ENCODE data around the gene GAPVD1.

GAPVD1 gene

DNA sequence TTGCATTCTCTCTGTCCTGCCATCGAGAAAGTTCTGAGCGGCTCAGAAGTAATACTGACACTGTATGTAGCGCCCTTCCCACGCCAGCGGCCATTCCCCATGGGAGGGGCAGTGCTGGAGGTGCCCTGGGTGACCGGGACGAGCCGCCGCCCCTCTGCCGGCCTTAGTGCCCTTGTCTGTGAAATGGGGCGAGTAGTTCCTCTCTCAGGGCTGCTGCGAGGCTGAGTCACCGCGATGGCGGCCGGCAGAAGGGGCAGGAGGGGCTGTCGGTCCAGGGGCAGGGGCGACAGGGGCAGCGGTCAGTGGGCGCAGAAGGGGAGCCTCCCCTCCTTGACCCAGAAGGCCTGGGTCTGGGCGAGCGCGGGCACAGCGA is 148.9 kb downstream of the GAPVD1 start:
- Histone ChIP-seq H2AFZ (ENCODE audit: low read depth, low read length) (peak overlapping the region; percentile 93), H3K4me3 (ENCODE audit: low read length) (peak overlapping the region; percentile 96), H3K36me3 (replicated peaks; ENCODE audit: low read depth, low read length) (no peaks in the 10 kb centered on the region), H3K4me1 (ENCODE audit: low read length) (peaks cover 20% of the 10 kb centered on the region), H3K79me2 (ENCODE audit: low read length) (peaks cover 9% of the 10 kb centered on the region; the same call in 1 of the 2 replicates), H3K27ac (ENCODE audit: low read length) (peak overlapping the region; percentile 66), H3K9ac (ENCODE audit: low read length) (peak overlapping the region; percentile 97), H3K9me3 (ENCODE audit: insufficient read depth, low read length) (no peaks in the 10 kb centered on the region), H4K20me1 (ENCODE audit: insufficient read depth, low read length) (no peaks in the 10 kb centered on the region), H3K27me3 (ENCODE audit: low read depth, low read length) (no peaks in the 10 kb centered on the region), H3K4me2 (ENCODE audit: low read length) (peak overlapping the region; percentile 88)
- TF ChIP-seq, protein P1, sequence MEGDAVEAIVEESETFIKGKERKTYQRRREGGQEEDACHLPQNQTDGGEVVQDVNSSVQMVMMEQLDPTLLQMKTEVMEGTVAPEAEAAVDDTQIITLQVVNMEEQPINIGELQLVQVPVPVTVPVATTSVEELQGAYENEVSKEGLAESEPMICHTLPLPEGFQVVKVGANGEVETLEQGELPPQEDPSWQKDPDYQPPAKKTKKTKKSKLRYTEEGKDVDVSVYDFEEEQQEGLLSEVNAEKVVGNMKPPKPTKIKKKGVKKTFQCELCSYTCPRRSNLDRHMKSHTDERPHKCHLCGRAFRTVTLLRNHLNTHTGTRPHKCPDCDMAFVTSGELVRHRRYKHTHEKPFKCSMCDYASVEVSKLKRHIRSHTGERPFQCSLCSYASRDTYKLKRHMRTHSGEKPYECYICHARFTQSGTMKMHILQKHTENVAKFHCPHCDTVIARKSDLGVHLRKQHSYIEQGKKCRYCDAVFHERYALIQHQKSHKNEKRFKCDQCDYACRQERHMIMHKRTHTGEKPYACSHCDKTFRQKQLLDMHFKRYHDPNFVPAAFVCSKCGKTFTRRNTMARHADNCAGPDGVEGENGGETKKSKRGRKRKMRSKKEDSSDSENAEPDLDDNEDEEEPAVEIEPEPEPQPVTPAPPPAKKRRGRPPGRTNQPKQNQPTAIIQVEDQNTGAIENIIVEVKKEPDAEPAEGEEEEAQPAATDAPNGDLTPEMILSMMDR (IDR thresholded peaks at IDR 0.05; ENCODE audit: low read depth, low read length), result no peak
- no peak for TF ChIP-seq EZH2phosphoT487 (IDR thresholded peaks at IDR 0.05; ENCODE audit: low read depth)

DNA sequence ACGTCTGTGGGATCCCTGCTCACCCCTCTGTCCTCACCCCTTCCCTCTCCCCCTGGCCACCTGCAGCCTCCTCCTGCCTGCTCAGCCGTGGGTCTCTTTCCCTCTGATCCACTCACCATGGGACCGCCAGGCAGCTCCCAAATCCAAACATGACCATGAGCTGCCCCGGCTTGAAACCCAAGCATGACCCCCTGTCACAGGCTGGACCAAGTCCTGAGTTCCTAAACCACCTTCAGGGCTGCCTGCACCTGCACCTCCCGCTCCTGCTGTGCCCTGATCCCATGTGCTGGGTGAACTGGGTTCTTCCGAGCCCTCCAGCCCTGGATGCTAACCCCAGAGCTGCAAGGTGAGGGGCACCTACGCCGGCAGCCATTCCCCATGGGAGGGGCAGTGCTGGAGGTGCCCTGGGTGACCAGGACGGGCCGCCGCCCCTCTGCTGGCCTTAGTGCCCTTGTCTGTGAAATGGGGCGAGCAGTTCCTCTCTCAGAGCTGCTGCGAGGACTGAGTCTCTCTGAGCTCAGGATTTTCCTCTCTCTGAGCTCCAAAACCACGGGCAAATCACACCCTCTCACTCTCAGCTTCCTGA is 149.6 kb downstream of the GAPVD1 start:
- Histone ChIP-seq H3K27ac (ENCODE audit: low read length) (no peak overlapping the region), H3K4me2 (ENCODE audit: low read length) (peak overlapping the region; percentile 88), H3K79me2 (ENCODE audit: low read length) (peaks cover 9% of the 10 kb centered on the region; the same call in 1 of the 2 replicates), H3K9ac (ENCODE audit: low read length) (peak overlapping the region; percentile 97), H3K9me3 (ENCODE audit: insufficient read depth, low read length) (no peaks in the 10 kb centered on the region), H3K4me3 (ENCODE audit: low read length) (peak overlapping the region; percentile 96), H3K36me3 (replicated peaks; ENCODE audit: low read depth, low read length) (no peaks in the 10 kb centered on the region), H3K4me1 (ENCODE audit: low read length) (peaks cover 20% of the 10 kb centered on the region), H2AFZ (ENCODE audit: low read depth, low read length) (no peak overlapping the region), H4K20me1 (ENCODE audit: insufficient read depth, low read length) (no peaks in the 10 kb centered on the region), H3K27me3 (ENCODE audit: low read depth, low read length) (no peaks in the 10 kb centered on the region)
- TF ChIP-seq, protein P1 (IDR thresholded peaks at IDR 0.05; ENCODE audit: low read depth, low read length), result no peak
- no peak for TF ChIP-seq EZH2phosphoT487 (IDR thresholded peaks at IDR 0.05; ENCODE audit: low read depth)

DNA sequence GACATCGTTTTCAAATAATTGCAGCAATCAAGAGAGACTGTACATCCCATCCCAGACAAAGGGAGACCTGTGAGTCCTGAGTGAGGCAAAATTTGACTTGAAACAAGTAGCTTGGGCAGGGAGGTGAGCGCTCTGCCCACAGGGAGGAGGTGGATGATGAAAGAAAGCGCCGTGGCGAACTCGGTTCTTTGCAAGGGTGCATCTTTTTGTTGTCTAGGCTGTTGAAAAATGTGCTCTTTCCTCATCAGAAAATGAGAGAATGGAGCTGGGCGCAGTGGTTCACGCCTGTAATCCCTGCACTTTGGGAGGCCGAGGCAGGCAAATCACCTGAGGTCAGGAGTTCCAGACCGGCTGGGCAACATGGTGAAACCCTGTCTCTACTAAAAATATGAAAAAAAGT is 150.5 kb downstream of the GAPVD1 start:
- Histone ChIP-seq H2AFZ (ENCODE audit: low read depth, low read length) (no peak overlapping the region), H3K36me3 (replicated peaks; ENCODE audit: low read depth, low read length) (no peaks in the 10 kb centered on the region), H3K27ac (ENCODE audit: low read length) (no peak overlapping the region), H3K9ac (ENCODE audit: low read length) (no peak overlapping the region), H3K4me1 (ENCODE audit: low read length) (peaks cover 19% of the 10 kb centered on the region), H3K27me3 (ENCODE audit: low read depth, low read length) (no peaks in the 10 kb centered on the region), H3K4me3 (ENCODE audit: low read length) (no peak overlapping the region), H4K20me1 (ENCODE audit: insufficient read depth, low read length) (no peaks in the 10 kb centered on the region), H3K4me2 (ENCODE audit: low read length) (no peak overlapping the region), H3K79me2 (ENCODE audit: low read length) (peaks cover 9% of the 10 kb centered on the region; the same call in 1 of the 2 replicates), H3K9me3 (ENCODE audit: insufficient read depth, low read length) (no peaks in the 10 kb centered on the region)
- TF ChIP-seq, protein P1 (IDR thresholded peaks at IDR 0.05; ENCODE audit: low read depth, low read length), result no peak

DNA sequence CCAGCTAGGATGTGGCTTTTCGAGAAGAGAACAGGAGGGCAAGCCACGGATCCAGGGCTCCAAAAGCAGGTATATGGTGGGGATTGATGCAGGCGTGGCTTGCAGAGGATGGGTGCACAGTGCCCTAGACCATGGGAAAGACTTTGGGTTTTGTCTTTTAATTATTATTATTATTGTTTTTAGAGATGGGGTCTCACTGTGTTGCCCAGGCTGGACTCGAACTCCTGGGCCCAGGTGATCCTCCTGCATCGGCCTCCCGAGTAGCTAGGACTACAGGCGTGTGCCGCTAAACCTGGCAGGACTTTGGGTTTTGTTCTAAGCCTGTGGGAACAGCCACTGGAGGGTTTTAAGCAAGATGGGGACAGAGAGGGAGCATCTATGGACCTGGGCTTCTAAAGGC is 152.0 kb downstream of the GAPVD1 start:
- TF ChIP-seq, protein P1 (IDR thresholded peaks at IDR 0.05; ENCODE audit: low read depth, low read length), result no peak
- TF ChIP-seq EZH2phosphoT487 (IDR thresholded peaks at IDR 0.05; ENCODE audit: low read depth), result no peak
- Histone ChIP-seq H2AFZ (ENCODE audit: low read depth, low read length) (no peak overlapping the region), H3K9ac (ENCODE audit: low read length) (no peak overlapping the region), H3K4me3 (ENCODE audit: low read length) (no peak overlapping the region), H3K36me3 (replicated peaks; ENCODE audit: low read depth, low read length) (no peaks in the 10 kb centered on the region), H3K9me3 (ENCODE audit: insufficient read depth, low read length) (no peaks in the 10 kb centered on the region), H3K27me3 (ENCODE audit: low read depth, low read length) (no peaks in the 10 kb centered on the region), H4K20me1 (ENCODE audit: insufficient read depth, low read length) (no peaks in the 10 kb centered on the region), H3K4me2 (ENCODE audit: low read length) (no peak overlapping the region), H3K27ac (ENCODE audit: low read length) (no peak overlapping the region), H3K79me2 (ENCODE audit: low read length) (peaks cover 9% of the 10 kb centered on the region; the same call in 1 of the 2 replicates), H3K4me1 (ENCODE audit: low read length) (peaks cover 15% of the 10 kb centered on the region)
